H9 (cell line): Measurements from ENCODE around the gene REV1. TPM values are rescaled to one million over a fixed set of nuclear protein-coding genes. Genes with fewer than 3 reads are reported as not detected.

Source experiments
- DNase-seq: peaks from one replicate; pipeline ENCODE4 v3.0.0-alpha.2; 2017
- H2AFZ ChIP-seq: one replicate; pipeline ENCODE4 v1.6.1; 2013; ENCODE audit warnings: mild to moderate bottlenecking, low read length, control low read depth, moderate library complexity
- H2AK5ac ChIP-seq: 2 replicates; pipeline ENCODE4 v1.6.1; 2013; ENCODE audit warnings: low read length, control low read depth, mixed read lengths; ENCODE audit not compliant: insufficient read length
- H2BK120ac ChIP-seq: one replicate; pipeline ENCODE4 v1.6.1; 2013; ENCODE audit warnings: low read depth, mild to moderate bottlenecking, low read length, control low read depth, inconsistent platforms; ENCODE audit not compliant: poor library complexity, severe bottlenecking
- H2BK12ac ChIP-seq: 2 replicates; pipeline ENCODE4 v1.6.1; 2013; ENCODE audit warnings: low read length, control low read depth, mixed read lengths, low read depth; ENCODE audit not compliant: insufficient read length
- H2BK15ac ChIP-seq: 2 replicates; pipeline ENCODE4 v1.6.1; 2013; ENCODE audit warnings: low read depth, low read length, control low read depth
- H2BK20ac ChIP-seq: one replicate; pipeline ENCODE4 v1.6.1; 2013; ENCODE audit warnings: low read depth, mild to moderate bottlenecking, low read length, control low read depth, inconsistent platforms; ENCODE audit not compliant: poor library complexity, severe bottlenecking
- H2BK5ac ChIP-seq: 2 replicates; pipeline ENCODE4 v1.6.1; 2013; ENCODE audit warnings: low read length, control low read depth, mixed read lengths; ENCODE audit not compliant: insufficient read length
- H3K14ac ChIP-seq: 2 replicates; pipeline ENCODE4 v1.6.1; 2013; ENCODE audit warnings: low read length, control low read depth; ENCODE audit not compliant: insufficient read depth
- H3K18ac ChIP-seq: 2 replicates; pipeline ENCODE4 v1.6.1; 2013; ENCODE audit warnings: low read depth, mild to moderate bottlenecking, mixed read lengths, low read length, control low read depth; ENCODE audit not compliant: insufficient read length
- H3K23ac ChIP-seq: 2 replicates; pipeline ENCODE4 v1.6.1; 2013; ENCODE audit warnings: low read length, control low read depth, mixed read lengths, low read depth; ENCODE audit not compliant: insufficient read length
- H3K23me2 ChIP-seq: 2 replicates; pipeline ENCODE4 v1.6.1; 2013; ENCODE audit warnings: low read depth, mild to moderate bottlenecking, mixed read lengths, low read length, control low read depth; ENCODE audit not compliant: insufficient read length, poor library complexity, severe bottlenecking
- H3K27ac ChIP-seq: 2 replicates; pipeline ENCODE4 v1.5.1; 2013; ENCODE audit warnings: low read length, control low read depth, mixed read lengths, low read depth; ENCODE audit not compliant: insufficient read length
- H3K27me3 ChIP-seq: 2 replicates; pipeline ENCODE4 v1.6.1; 2013; ENCODE audit warnings: low read length, control low read depth, inconsistent platforms; ENCODE audit not compliant: insufficient read depth
- H3K4ac ChIP-seq: 2 replicates; pipeline ENCODE4 v1.6.1; 2013; ENCODE audit warnings: low read depth, mild to moderate bottlenecking, control low read depth, inconsistent platforms, low read length, moderate library complexity
- H3K4me1 ChIP-seq: 2 replicates; pipeline ENCODE4 v1.6.1; 2013; ENCODE audit warnings: low read length, control low read depth, inconsistent platforms; ENCODE audit not compliant: insufficient read depth
- H3K4me2 ChIP-seq: 2 replicates; pipeline ENCODE4 v1.6.1; 2013; ENCODE audit warnings: low read length, control low read depth, mixed read lengths; ENCODE audit not compliant: insufficient read length, insufficient read depth
- H3K56ac ChIP-seq: 2 replicates; pipeline ENCODE4 v1.6.1; 2013; ENCODE audit warnings: low read depth, mild to moderate bottlenecking, mixed read lengths, low read length, control low read depth; ENCODE audit not compliant: insufficient read length
- H3K79me1 ChIP-seq: 2 replicates; pipeline ENCODE4 v1.6.1; 2013; ENCODE audit warnings: low read depth, mild to moderate bottlenecking, moderate library complexity, low read length, control low read depth, inconsistent platforms; ENCODE audit not compliant: insufficient read depth, poor library complexity, severe bottlenecking
- H3K79me2 ChIP-seq: 2 replicates; pipeline ENCODE4 v1.6.1; 2013; ENCODE audit warnings: low read length, control low read depth, inconsistent platforms; ENCODE audit not compliant: insufficient read depth
- H3K9ac ChIP-seq: 2 replicates; pipeline ENCODE4 v1.6.1; 2013; ENCODE audit warnings: low read length, control low read depth, mixed read lengths; ENCODE audit not compliant: insufficient read length; ENCODE audit errors: extremely low read depth
- H3K9me3 ChIP-seq: one replicate; pipeline ENCODE4 v1.6.1; 2013; ENCODE audit warnings: low read depth, low read length, inconsistent platforms; ENCODE audit not compliant: control insufficient read depth
- H3T11ph ChIP-seq: one replicate; pipeline ENCODE4 v1.6.1; 2013; ENCODE audit warnings: mild to moderate bottlenecking, low read length, control low read depth, inconsistent platforms
- H4K20me1 ChIP-seq: one replicate; pipeline ENCODE4 v1.6.1; 2013; ENCODE audit not compliant: control insufficient read depth, insufficient read length, insufficient read depth
- H4K5ac ChIP-seq: 2 replicates; pipeline ENCODE4 v1.6.1; 2013; ENCODE audit warnings: low read depth, mild to moderate bottlenecking, mixed read lengths, low read length, control low read depth; ENCODE audit not compliant: insufficient read length
- H4K8ac ChIP-seq: replicated peaks from 2 replicates; pipeline ENCODE4 v1.6.1; 2013; ENCODE audit warnings: low read length, control low read depth, mixed read lengths, low read depth; ENCODE audit not compliant: insufficient read length
- H4K91ac ChIP-seq: 2 replicates; pipeline ENCODE4 v1.6.1; 2013; ENCODE audit warnings: low read depth, mild to moderate bottlenecking, moderate library complexity, mixed read lengths, low read length, control low read depth; ENCODE audit not compliant: insufficient read length
- H3K27ac Mint-ChIP-seq, 3 experiments: 2 replicates in 2 of 3; 3 replicates in 1 of 3; pipeline ENCODE4 v1.8.0; 2020 to 2021; ENCODE audit warnings: mixed read lengths in 3 of 3, mild to moderate bottlenecking in 1 of 3, moderate library complexity in 1 of 3
- H3K27me3 Mint-ChIP-seq: 2 replicates; pipeline ENCODE4 v1.8.0; 2021; ENCODE audit warnings: low read depth, mild to moderate bottlenecking, moderate library complexity, mixed read lengths
- H3K36me3 Mint-ChIP-seq, 3 experiments: 2 replicates in 2 of 3; 3 replicates in 1 of 3; pipeline ENCODE4 v1.8.0; 2020 to 2021; ENCODE audit warnings: low read depth in 3 of 3, mixed read lengths in 3 of 3; ENCODE audit not compliant: insufficient read depth in 1 of 3
- H3K4me1 Mint-ChIP-seq, 2 experiments: 2 replicates each; pipeline ENCODE4 v1.8.0; 2020; ENCODE audit warnings: mixed read lengths in 2 of 2
- H3K4me3 Mint-ChIP-seq, 2 experiments: 2 replicates in 1 of 2; 3 replicates in 1 of 2; pipeline ENCODE4 v1.8.0; 2020 to 2021; ENCODE audit warnings: mild to moderate bottlenecking in 2 of 2, mixed read lengths in 2 of 2, moderate library complexity in 1 of 2
- H3K9me3 Mint-ChIP-seq, 2 experiments: 2 replicates in 1 of 2; 3 replicates in 1 of 2; pipeline ENCODE4 v1.8.0; 2020; ENCODE audit warnings: mild to moderate bottlenecking in 2 of 2, mixed read lengths in 2 of 2, moderate library complexity in 1 of 2
- CTCF ChIP-seq: fragments of 200-600 bp; sonication (generic); conservative IDR thresholded peaks from 3 replicates; pipeline ENCODE4 v1.8.0; 2021; ENCODE audit warnings: antibody characterized with exemption, mild to moderate bottlenecking
- WGBS: extraction: QIAGEN DNeasy Blood & Tissue Kit; methylation state at CpG from one replicate; pipeline ENCODE4 v1.1.7; 2013; ENCODE audit warnings: missing lambda C conversion rate, low lambda C conversion rate, mixed read lengths; ENCODE audit not compliant: insufficient read length; ENCODE audit errors: extremely low coverage; 5-methylcytosine and 5-hydroxymethylcytosine counted together
- total RNA-seq: library from RNA; stranded (reverse); gene quantifications from 2 replicates; pipeline ENCODE4 v1.2.1, GENCODE V29; 2021

REV1 gene
- total RNA-seq, 1 experiment from 2014 or later, result 41.6 TPM

GRCh38 chr2:99382143-99382542 is 107.7 kb downstream of the REV1 start:
- H3K4me1 Mint-ChIP-seq, result peaks cover 18 to 24% of the 10 kb centered on the region in 2 experiments
- Histone ChIP-seq H2BK15ac (no peak overlapping the region), H3K18ac (no peak overlapping the region), H2BK120ac (no peak overlapping the region), H3K14ac (no peak overlapping the region), H4K20me1 (no peaks in the 10 kb centered on the region), H3K56ac (no peak overlapping the region), H3K79me1 (no peaks in the 10 kb centered on the region), H3K23ac (no peak overlapping the region), H2BK20ac (no peak overlapping the region), H3K4me1 (no peaks in the 10 kb centered on the region; the same call in 1 of the 2 replicates), H4K5ac (no peak overlapping the region), H2AK5ac (no peak overlapping the region), H4K8ac (no peak overlapping the region), H3K27ac (no peak overlapping the region), H2AFZ (no peak overlapping the region), H3T11ph (no peak overlapping the region), H3K9me3 (no peaks in the 10 kb centered on the region), H3K23me2 (no peaks in the 10 kb centered on the region), H3K4me2 (no peak overlapping the region), H2BK12ac (no peak overlapping the region), H3K79me2 (no peaks in the 10 kb centered on the region; the same call in 1 of the 2 replicates), H3K27me3 (no peaks in the 10 kb centered on the region), H3K9ac (no peak overlapping the region), H2BK5ac (no peak overlapping the region), H4K91ac (no peak overlapping the region), H3K4ac (no peak overlapping the region)
- no peak for TF ChIP-seq CTCF
- no CpG with 5 or more reads among the region's 2 CpGs for WGBS
- no peaks in the 10 kb centered on the region for H3K9me3 Mint-ChIP-seq
- H3K36me3 Mint-ChIP-seq, result peaks cover 45 to 73% (median 72%) of the 10 kb centered on the region in 3 experiments
- no peak for DNase-seq
- H3K4me3 Mint-ChIP-seq, result no peak overlapping the region
- no peaks in the 10 kb centered on the region for H3K27me3 Mint-ChIP-seq
- H3K27ac Mint-ChIP-seq, result peak overlapping the region in 2 of 3 experiments; percentile 38 to 62; a peak in 3 of 7 replicates
